NCI-H345 treated with DMSO at 0.1 percent for 48 hours (cell line): Measurements from ENCODE around the gene C2CD2.

Source experiments
- DNase-seq: peaks from one replicate; lab custom pipeline; 2025; ENCODE audit not compliant: unreplicated experiment; lab: John Stamatoyannopoulos, UW

Gene C2CD2

DNA sequence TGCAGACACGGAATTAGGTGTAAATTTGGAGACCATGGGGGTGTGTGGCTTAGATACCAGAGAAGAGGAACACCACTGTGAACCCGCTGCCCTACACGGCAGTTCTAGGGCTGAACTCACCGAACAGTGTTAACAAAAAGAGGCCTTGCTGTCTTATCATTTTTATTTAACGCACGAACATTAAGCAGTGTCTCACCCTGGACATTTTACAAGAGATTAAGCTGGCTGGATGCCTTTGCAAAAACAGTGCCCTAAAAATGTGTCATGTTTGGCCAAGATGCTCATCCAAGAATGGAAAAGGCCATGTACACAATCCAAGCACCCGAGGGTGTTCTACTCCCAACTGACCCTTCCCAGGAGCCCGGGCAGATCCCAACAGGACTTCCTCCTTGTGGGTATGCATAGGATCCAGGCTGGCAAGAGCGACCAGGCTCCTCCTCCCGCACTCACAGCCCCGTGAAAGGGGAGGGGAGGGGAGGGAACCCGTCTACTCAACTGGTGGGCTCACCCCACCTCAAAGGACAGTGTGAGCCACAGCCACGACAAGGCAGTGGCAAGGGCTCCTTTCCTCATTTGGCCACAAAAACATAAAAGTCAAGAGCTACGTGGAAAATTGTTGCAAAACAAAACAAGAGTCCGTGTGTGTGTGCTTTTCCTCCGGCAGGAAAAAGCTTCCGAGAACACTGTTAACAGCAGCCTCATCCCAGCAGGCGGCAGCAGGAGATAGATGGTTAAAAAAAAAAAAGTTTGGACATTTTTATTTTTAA, 20.3 kb downstream of the C2CD2 start:
- DNase-seq = no peak

DNA sequence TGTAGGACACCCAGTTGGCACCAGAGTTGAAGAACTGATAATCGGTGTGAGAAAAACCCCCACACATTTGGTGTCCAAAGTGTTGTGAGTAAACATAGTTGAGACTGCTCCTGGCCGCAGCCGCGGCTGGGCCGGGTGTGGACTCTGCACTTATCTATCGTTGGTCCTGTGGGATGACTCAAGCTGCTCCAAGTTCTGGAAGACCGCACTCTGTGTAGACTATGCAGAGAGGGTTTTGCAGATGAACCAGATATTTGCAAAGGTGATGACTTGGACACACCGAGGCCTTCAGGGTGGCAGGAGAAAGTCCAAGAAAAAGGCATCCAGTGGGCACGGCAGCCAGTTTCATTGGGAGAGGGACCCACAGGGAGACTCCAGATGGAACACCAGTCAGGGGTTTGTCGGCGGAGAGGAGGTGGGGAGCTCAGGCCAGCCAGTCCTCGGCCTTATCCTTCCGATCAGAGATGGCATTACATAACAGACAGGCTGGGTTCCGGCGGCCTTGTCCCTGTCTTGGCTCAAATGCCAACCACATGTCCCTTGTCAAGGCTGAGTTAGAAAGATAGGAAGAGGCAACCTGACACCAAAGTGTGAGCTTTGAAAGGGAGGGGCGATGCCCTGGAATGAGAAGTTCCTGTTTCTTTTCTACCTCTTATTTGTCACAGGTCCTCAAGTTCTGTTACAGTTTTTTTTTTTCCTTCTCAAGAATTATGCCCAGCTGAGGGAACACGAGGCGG, 21.1 kb downstream of the C2CD2 start:
- DNase-seq = no peak

DNA sequence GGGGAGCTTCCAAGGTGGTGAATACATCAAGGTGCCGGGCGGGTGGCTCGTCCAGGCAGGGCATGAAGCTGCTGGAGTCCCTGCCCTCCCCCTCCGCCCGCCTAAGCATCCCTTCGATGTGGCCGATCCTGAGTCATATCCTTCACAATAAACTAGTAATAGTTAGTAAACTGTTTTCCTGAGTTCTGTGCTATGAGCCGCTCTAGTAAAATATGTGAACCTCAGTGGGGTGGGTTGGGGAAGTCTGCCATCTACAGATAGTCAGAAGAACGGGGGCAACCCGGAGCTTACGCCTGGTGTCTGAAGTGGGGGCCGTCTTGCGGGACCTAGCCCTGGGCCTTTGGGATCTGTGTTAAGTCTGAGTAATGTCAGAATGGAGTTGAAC, 21.6 kb downstream of the C2CD2 start:
- no peak for DNase-seq

DNA sequence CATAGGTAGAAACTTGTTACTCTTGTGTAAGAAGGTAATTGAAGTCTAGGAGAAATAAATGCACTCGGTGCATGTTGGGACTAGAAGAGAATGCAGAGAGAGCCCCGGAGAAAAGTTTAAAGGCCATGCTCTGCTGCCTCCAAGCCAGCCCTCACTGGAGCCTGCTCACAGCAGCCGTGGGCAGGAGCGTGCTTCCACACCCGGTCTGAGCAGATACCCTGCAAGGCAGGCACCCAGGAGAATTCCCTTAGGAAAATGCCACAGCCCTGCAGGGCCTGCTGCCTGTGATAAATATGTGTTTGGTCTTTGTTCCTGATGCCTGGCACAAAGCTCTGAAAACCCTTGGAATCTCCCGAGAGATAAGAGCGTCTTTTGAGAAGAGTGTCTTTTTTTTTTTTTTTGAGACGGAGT, 22.8 kb downstream of the C2CD2 start:
- no peak for DNase-seq

DNA sequence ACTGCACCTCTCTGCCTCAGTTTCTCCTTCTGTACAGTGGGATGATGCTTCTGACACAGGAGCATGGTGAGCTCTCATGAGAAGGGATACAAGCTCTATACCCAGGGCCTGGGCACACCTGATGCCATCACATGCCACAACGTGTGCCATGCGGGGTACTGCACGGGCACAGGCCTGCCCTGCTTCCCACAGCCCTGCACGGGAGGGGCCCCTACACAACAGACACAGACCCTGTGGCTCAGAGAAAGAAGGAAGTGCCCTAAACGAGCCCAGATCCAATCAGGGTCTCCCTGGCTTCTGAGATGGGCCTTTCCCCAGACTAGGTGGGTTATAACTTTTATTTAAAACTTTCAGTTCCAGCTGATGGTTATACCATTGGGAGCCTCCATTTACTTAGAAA, 24.6 kb downstream of the C2CD2 start:
- DNase-seq = no peak

DNA sequence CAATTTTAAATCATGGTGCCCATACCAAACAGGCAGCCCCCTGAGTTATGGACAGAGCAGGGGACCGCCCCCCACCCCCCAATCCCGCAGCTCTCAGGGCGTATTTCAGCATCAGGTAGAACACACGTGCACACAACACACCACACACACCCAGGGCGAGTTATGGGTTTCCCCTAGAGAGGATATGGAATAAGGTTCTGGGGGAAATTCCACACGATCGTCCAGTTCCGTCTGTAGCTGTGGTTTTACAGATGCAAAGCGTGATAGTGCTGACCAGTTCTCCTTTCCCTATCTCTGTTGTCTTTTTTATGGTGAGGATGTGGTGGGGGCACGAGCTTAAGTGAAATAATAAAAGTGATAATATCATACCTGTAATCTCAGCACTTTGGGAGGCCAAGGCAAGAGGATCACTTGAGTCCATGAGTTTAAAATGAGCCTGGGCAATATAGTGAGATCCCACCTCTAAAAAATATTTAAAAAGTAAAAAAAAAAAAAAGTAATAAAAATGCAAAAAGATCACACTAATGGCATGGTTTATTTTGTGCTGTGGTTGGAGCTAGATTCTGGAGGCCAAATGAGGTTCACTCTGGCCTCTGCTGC, 25.1 kb downstream of the C2CD2 start:
- DNase-seq = no peak

DNA sequence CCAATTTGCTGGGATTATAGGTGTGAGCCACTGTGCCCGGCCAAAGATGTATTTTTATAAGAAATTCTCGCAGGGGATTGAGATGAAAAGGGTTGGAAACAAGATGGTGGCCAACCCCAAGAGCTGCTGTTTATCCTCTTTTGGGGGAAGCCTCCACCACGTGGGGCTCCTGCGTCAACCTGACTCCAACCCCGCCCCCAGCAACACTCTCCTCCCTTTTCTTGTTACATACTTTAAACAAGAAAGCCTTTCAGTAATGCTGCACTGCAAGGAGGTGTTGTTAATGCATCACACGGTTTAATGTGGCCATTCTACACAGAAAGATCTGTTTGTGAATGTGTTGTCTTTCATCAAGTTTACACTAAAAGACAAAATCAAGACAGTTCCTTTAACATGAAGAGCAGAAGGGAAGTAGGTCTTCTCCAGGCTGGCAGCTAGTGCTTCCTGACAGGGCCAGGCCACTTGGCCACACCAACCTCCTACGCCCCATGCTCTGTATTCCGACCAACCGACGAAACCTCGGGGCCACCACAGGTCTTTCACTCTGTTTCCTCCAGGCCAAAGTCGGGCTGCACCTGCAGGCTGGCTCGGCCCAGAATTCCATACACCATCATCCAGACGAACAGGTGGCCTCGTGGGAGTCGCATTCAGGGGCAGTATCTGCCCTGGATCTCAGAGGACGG, 25.9 kb downstream of the C2CD2 start:
- DNase-seq = no peak

DNA sequence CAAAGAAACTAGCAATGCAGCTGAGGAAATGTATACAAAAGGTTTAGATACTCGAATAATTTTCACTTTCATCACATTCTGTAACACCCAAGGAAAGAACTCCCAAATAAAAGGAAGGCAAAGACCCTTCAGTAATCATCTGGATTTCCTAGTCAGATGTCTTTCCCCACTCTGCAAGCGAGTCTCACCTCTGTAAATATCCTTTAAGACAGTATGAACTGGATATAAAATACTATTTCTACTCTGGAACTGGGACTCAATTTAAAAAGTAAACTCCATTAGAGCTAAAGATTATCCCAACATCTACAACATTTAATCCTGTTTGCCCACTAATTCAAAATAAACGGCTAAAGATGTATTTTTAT, 27.0 kb downstream of the C2CD2 start:
- DNase-seq = no peak

DNA sequence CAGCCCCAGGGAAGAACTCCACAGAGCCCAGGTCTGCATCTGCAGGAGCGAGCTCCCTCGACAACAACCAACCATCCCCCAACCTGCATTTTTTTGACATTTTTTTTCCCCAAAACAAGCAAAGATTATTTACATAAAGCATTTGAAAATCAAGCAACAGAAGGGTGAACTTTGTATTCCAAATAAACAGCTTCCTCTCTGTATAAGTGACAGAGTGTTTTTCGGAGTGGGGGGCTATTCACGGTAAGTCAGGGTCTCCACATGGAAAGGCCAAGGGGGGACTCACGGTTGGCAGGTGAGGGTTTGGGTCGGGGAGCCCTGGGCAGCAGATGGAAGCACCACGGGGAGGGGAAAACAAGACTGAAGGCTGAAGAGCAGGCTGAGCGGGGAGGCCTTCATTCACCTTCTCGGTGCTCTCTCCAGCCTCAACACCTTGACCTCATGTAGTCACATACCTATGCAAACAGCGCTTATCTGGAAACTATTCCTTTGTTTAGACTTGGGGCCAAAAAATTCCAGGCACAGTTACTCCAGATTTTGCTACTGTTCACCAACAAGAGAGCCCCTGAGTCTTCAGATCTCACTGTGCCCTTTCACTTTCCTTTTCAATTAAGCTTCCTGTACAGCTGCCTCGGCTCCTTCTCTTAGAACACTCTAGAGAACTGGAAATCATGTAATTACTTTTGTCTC, 27.6 kb downstream of the C2CD2 start:
- no peak for DNase-seq

DNA sequence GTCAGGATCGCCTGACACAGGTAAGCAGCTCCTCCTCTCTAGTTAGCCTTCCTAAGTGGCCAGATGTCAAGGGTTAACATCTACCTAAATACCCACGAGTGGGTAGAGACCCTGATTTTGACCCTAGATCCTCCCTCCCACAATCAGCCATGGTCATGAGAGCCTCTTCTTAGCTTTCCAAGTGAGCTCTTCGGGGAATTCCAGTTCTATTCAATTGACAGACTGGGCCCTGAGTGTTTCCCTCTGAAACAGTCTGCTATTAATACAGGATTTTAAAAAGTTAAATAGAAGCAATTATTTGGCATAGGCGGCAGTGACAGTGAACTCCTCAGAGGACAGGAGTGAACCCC, 28.1 kb downstream of the C2CD2 start:
- no peak for DNase-seq

DNA sequence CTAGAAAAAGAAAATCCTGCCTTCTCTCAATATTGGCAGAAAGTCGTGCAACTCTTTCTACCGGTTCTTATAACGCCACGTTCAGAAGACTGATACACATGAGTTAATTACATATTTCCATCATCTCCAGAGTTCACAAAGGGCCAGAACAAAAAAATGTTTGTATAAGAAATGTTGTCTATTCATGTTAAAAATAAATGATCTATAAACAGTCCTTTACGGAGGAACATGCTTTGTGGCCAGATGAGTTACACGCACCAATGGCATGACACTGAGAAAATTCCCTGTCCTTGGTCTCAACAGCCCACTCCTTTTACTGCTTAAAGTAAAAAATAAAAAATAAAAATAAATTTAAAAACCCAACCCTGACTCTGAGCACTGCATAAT, 29.5 kb downstream of the C2CD2 start:
- no peak for DNase-seq

DNA sequence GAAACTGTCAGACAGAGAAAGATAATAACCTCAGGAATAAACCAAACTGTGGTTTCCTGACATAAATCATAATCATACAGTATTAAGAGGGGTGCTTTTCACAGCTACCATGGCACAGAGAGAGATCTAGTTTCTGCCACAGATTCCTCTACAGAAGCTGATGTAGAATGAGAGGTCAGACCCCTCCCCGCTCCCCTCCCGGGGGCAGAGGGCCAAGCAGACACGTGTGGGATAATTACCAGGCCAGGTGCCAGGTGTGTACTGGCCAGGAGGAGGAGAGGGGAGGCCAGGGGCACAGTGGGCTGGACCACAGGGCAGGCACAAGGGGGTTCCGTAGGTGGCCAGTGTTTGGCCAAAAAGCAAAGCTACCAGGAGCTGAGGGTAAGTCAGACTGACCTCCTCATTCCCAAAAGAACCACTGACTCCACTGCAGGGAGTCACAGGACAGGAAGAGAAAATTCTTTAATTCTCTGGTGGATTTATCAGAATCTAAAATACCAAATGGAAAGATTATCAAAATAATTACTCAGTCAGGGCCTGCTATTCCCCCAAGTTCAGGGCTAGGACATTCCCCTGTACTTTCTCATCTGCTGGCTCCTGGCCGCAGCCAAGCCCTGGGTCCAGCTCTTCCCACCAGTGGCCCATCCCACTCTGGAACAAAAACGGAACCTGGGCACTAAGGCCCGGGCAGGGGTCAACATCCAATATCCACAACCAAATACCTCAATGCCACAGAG, 30.0 kb downstream of the C2CD2 start:
- DNase-seq = no peak

DNA sequence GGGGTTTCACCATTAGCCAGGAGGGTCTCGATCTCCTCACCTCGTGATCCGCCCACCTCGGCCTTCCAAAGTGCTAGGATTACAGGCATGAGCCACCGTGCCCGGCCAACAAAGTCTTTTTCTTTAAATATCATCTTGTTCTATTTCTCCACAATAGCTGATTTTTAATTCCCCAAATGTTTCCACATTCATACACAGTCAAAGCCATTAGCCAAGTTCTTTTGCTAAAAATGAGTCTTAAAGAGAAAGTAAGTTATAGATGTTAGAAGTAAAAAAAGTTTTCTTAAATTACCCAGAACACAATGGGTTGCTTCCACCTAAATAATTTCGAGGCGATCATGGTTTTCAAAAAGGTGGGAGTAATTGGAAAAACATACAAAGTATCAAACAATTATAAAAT, 30.6 kb downstream of the C2CD2 start:
- DNase-seq = no peak

DNA sequence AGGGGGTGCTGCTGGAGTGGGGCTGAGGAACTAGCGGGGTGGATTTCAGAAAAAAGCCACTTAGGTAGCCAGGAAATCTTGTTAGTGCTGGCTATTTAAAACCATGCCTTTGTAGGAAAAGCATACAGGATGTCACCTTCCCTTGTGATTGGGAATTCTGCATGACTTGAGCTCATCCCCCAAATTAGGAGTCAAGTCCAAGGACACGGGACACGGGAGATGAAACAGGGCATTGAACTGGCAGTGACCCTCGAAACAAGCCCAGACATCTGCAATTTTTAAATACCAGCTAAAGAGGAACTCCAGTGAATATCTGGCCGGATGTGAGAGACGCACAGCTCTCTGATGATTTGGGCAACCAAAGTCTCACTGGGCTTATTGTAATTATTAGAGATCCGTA, 32.8 kb downstream of the C2CD2 start:
- no peak for DNase-seq

DNA sequence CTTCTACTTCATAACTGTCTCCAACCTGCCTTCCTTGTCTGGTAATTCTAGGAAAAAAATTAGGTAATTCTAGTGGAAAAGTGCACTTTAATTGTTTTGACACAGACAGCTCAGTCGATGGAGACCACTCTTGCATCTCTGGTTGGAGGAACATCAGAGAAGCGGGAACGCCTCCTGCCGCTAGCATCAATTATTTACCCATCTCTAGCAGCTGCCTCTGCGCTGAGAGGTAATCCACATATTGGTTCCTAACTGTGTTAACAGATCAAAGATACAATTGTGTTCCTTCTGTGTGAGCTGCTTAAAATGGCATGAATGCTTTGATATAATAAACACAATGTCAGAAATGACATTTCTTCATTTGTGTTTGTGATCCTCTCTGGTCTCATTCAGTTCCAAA, 33.3 kb downstream of the C2CD2 start:
- no peak for DNase-seq

DNA sequence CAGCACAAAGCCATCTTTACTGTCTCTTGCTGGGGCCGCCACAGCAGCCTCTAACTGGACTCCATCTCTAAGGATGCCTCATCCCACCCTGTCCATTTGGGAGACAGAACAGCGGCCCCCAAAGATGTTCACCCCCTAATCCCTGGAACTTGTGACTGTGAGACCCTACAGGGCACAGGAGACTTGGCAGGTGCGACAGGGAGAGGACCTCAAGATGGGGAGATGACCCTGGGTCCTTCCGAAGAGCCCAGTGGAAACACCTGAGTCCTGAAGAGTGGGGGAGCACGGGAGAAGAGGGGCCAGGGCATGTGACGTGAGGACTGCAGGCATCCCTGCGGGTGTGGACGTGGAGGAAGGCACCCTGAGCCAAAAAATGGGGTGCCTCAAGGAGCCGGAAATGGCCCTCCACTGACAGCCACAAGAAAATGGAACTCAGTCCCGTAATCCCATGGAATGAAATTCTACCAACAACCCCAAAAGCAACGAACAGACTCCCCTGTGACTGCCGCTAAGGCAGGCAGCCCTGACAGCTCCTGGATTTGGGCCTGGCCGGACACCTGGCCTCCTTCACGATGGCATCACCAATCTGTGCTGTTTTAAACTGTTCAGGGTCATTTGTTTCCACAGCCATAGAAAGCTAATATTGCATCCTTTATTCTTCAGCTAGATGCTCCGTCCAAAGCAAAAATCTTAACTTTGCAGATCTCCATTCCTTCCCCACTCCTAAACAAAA, 34.0 kb downstream of the C2CD2 start:
- no peak for DNase-seq

DNA sequence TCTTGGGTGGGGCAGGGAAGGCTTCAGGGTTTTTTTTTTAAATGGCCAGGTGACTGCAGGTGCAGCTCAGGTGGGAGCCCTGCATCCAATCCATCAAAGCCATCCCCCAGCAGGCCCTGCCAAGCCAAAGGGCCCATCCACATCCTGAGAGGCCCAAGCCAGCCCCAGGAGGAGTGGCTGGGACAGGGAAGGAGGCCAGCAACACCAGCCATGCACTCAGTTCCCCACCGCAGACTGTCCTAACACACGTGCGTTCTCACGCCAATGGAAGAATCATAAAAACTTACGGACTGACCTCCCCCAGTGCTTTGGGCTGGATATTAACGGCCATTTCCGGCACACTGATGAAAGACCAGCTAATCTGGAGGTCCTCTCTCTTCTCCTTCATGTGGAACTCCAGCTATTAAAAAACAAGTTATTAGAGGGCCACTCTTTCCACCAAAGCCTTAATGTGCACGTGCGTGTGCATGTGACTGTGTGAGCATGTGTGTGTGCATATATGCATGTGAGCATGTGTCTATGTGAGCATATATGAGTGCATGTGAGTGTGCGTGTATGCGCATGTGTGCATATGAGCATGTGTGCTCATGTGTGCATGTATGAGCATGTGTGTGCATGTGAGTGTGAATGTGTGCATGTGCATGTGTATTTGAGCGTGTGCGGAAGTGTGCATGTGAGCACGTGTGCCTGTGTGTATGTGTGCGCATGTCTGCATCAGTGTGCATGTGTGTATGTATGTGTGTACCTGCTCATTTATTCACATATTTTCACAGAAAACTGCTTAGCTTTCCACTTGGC, 35.1 kb downstream of the C2CD2 start:
- no peak for DNase-seq

DNA sequence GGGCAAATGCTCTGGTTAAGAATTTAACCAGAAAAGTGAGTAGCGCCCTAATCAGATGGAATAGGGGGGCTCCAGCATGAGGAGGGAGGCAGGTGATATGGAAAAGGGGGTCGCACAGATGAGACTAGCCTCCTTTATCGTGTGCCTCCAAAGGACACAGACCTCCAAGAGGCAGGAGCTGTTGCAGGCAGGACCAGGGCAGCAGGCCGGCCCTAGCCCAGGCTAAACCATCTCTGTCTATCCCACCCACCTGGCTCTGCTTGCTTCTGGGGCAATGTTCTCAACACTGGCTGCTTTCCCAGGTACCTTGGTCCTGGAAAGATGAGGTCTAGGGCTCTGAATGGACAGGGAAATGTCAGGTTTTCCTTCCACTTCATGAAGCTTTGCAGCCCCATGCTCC, 36.3 kb downstream of the C2CD2 start:
- DNase-seq = no peak

DNA sequence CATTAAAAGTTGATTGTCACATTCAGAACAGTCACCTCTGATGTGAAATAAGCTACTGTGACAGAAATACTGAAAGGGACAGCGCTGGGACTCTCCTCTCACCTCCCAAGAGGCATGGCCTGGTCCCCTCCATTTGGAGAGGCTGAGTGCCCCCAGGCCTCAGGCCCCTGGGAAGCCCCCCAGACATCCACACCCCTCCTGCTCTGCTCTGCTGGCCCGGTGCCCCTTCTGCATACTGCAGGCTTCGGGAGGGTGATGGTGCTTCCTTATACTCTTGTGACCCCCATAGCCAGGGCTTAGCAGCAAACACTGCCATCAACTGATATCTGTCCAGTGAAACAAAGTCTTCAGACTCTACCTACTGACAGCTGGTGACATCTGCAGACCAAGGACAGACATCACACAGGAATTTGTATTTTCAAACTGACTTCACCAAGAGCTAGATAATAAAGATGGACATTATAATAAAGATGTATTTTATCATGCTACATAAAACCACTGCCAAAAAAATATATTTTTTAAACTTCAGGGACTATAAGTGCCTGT, 36.9 kb downstream of the C2CD2 start:
- no peak for DNase-seq
